HG03095 (cell line): ENCODE measurements around the gene SERGEF.
"Not testable (repeated sequence)": the region's sequence is repeated elsewhere in the genome, so short reads cannot be mapped to it uniquely, and the experiment has no call there.

Experiments used
- ATAC-seq: cut with Tn5 transposase; IDR thresholded peaks from one replicate; pipeline ENCODE4 v1.9.1; 2021; ENCODE audit warnings: moderate library complexity; ENCODE audit not compliant: unreplicated experiment

SERGEF gene

DNA sequence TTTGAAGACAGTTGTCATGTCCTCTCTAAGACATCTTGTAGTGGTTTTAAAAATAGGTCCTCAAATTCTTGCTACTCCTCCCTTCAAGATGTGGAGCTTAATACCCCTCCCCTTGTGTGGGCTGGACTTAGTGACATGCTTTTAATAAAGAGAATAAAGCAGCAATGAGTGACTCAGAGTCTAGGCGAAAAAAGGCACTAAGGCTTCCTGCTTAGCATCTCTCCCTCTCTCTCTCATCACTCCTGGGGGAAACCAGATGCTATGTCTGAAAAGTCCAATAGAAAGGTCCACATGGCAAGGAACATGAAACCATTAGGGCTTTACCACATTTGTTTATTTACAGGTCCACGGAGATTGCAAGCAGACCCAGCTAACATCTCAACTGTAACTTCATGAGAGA, 11.7 kb downstream of the SERGEF start:
- no peak for ATAC-seq

DNA sequence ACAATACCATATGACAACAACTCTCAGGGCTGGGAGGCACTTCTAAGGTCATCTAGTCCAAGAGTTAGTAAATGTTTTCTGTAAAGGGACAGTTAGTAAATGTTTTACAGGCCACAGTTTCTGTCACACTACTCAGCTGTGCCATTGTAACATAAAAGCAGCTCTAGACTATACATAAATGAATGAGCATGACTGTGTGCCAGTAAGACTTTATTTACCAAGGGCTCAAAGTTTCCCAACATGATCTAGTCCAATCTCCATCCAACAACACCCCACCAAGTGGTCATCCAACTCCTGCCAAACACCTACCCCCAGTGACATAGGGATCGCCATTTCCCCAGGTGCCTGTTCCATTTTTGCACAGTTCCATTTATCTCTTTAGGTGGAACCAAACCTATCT, 12.1 kb downstream of the SERGEF start:
- ATAC-seq = no peak

DNA sequence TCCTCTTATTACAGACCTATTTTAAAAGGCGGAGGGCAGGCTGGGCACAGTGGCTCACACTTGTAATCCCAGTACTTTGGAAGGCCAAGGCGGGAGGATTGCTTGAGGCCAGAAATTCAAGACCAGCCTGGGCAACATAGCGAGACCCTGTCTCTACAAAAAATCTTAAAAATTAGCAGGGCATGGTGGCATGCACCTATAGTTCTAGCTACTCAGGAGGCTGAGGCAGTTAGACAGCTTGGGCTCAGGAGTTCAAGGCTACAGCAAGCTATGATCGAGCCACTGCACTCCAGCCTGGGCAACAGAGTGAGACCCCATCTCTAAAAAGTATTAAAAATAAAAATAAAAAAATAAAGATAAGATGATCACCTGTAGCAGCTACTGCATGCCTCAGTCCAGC, 12.7 kb downstream of the SERGEF start:
- ATAC-seq = not testable (repeated sequence)

DNA sequence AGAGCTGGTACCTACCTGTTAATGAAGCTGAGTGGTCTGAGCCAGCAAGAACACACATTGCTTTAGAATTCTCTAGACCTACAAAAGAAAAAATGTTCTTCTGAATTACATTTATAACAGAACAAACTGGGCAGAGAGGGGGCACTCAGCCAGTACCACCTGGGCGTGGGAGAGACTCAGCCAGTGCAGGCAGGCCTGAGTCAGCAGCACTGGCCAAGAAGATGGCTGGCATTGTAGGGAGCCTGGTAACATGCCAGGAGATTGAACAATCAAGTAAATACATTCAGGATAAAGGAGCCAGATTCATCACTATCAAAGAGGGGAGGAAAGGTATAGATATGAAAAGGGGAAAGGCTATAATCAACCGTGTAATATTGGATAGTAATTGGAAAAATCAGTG, 19.9 kb downstream of the SERGEF start:
- ATAC-seq = no peak

DNA sequence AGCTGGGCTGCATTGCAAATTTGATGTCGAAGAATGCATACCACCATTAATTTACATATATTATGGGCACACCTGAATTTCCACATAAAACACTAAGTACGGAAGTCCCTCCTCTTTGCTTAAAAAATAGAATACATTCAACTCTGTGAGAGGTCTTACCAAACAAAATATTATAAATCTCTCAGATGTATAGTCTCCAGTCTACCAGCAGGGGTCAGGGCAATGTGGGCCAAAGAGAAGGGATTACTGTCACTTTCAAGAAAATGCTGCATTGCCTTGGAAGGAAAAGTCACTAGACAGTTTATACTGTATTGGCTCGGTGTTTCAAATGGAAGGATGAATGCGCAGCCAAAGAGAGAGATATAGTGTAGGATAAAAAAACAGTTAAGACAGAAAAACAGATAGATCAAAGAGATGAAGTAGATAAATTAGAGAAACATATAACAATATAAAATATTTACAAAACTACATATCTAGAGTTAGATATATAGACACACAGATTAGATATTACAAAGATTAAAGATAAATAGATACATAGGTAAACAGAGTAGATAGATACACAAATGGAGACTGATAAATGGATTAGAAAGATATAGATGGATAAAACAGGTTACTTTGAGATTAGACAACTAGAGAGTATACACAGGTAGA, 20.9 kb downstream of the SERGEF start:
- peak; percentile 72 for ATAC-seq

DNA sequence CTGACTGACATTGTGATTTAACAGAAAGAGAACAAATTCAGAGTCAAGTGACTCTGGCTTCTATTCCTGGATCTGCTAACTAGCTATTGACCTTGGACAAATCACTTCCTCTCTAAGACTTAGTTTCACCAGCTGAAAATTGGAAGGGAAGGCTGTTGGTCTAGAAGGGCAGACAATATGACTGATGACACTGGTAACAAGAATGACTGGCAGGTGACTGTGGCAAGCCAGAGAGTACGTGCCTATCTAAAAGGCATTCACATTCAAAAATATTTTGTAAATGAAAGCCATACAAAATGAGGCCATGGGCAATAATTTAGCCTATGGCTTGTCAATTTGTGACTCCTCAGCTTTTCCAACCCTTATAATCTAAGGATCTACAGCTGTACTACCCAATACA, 23.5 kb downstream of the SERGEF start:
- no peak for ATAC-seq

DNA sequence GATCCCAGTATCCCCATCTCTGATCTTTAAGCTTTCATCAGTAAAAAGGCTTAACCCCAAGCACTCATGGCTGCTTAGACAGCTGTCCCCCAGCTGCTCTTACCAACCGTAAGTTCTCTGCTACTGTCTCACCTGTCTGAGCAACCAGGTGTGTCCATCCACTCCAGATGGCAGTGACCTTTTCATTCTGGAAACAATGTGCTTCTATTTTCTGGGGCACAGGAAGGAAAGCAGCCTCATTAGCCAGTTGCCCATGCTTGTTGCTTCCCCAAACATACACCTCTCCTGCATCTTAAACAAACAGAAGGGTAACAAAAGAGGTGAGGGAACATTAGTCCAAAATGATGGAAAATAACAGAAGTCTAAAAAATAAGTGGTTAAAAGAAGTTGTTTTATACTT, 24.4 kb downstream of the SERGEF start:
- no peak for ATAC-seq

DNA sequence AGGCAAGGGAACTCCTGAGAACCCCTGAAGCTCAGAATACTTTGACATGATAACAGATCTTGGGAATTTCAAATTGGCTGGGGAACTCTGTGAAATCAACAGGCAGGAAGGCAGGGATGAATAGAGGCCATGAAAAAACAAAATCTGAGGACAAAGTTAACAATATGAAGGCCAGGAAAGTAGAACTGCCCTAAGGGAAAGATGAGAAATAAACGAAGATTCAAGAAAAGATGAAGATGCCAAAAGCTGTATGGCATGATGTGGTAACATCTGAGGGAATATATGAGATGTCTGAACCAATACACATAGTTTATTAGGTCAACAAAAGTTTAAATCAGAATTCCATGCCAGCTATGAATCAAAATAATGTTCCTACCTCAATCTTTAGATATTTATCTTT, 25.0 kb downstream of the SERGEF start:
- no peak for ATAC-seq

DNA sequence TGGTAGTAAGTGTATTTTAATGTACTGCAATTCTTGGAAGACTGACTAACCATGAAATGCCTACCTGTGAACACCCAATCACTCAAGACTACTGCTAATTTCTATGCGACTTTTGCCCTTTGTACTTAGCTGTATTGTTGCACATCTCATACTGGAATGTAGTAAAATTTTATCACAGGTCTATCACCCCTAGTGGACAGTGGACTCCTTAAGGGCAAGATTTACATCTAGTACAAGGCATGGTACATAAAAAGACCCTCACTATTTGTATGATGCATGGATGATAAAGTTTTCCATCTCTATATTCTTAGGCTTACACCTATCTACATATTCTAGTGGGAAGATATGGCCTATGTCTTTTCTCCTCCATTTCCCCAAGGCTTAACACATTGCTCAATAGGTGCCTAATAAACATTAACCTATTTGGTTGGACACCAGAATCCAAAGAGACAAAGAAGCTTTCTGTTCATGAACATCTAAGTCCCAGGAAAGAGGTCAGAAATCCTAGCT, 26.1 kb downstream of the SERGEF start:
- ATAC-seq = no peak

DNA sequence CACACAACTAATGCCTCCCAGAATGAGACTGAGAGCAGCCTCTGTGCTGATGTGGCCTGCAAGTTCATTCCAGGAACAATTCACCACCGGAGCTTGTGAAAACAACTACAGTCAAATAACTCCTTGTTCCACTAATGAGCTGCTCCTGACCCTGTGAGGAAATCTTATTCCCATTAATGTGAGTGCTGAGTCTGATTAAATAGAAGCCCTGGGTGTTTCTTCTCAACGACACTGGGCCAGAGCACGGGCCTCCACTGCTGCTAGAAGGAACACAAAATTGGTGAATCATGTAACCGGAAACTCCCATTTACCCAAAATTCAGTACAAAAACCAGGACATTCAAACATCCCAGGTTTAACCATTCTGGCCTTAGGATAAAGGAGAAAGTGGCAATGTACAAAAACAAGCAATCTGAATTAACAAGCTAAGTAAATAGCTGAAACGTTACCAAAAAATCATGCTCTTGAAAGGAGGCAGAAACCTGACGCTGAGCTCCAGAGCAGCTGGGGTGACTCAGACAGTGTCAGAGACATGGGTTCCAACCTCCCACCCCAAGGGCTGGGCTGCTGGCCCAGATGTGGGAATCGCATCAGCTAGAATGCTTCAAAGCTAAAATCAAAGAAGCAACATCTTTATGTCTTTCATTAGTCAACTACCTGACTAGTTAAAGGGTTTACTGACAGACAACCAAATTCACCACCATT, 26.7 kb downstream of the SERGEF start:
- no peak for ATAC-seq

DNA sequence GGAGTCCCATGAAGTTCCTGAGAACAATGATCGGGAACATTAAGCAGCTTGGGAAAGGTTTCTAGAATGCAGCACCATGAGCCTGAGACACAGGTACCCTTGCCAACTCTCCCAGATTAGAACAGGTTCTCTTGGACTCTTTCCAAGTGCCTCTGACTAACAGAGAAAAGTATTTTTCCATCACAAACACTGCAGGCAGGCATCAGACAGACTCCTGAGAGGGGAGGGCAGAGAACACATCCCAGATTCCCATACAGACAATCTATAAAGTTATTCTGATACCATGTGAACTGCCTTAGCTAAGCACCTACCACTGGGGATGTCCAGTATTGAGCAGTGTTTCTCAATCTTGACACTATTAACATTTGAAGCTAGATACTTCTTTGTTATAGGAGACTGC, 27.3 kb downstream of the SERGEF start:
- no peak for ATAC-seq

DNA sequence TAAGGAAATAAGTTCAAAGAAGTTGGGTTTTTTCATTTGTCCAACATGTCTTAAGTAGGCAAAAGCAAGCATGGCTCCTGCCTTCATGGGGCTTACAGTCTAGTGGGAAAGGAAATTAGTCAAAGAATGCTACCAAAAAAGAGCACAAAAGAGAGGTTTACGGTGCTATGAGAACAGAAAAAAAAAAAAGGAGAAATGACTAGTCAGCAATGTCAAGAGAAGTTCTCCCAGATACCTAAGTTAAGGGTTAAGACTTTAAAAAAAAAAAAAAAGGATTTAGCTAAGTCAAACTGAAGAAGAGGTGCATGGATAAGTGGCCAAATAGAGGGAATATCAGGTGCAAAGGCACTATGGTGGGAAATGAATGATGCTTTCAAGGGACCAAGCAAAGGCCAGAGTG, 29.3 kb downstream of the SERGEF start:
- ATAC-seq = no peak

DNA sequence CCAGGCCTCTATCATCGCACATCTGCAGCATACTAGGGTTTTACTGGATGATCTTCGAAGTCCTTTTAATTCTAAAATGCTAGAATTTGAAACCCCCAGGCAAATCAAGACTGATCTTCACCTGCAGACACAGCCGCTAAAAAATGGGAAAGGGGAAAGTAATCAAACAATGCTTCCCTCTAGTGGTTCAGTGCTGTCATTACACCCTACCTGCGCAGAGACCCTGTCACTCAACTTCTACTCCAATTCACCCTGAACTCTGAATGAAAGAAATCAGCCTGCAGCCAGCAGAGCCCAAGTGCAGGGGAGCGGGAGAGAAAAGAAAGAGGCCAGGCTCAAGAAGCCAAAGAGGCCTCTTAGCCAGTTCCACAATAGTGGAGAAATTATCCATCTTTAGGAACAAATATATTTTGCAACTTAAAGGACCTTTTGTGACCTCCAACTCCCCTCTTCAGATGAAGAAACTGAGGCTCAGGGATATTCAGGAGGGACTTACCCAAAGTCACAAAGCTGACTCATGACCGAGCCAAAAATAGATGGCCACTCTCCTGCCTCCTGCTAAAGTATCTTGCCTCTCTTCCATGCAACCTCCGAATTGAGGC, 33.0 kb downstream of the SERGEF start:
- ATAC-seq = no peak

DNA sequence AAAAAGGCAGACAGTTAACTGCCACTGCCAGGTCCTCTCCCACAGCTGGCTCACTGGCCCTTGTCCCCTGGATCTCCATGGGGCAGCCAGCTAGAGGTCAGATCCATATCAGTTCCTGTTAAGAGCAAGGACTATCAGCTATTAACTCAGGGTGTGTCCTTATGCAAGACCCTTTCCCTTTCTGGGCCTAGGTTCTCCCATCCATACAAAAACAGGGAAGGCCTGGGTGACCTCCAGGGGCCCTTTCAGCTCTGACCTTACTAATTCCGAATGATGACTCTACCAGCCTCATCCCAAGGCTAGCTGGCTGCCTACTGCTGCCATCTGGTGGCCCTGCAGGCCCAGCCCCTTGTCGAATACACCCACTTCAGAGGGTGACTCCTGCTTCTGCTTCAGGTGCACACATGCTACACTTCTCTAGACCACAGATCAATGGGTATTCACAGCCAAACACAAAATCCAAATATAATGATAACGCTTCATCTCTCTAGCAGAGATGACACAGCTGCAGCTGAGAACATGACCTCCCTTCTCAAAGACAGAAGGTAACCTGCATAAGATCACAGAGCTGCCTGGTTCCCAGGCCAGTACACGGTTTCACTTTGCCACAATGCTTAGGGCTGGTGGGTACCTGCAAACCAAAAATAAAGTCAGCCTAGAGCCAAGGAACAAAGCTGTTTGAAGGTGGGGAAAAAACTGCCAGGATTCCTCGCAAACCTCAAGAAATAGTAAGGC, 34.1 kb downstream of the SERGEF start:
- ATAC-seq = no peak

DNA sequence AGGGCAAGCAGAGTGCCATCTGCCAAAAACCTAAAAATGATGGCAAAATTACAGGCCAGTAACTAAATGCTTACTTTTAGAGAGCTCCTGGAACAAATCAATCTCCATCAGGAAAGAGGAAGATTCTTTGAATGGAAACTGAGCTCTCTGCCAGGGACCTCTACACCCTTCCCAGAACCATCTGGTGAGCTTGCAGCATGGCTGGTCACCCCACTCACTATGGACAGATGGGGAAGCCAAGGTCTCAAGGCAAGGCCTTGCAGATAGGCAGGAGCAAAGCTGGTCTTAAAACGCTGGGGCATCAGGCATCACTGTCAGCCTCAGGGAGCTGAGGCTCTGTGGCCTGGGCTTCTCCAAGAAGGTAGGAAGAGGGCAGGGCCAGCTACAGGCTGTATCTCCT, 36.2 kb downstream of the SERGEF start:
- ATAC-seq = no peak

DNA sequence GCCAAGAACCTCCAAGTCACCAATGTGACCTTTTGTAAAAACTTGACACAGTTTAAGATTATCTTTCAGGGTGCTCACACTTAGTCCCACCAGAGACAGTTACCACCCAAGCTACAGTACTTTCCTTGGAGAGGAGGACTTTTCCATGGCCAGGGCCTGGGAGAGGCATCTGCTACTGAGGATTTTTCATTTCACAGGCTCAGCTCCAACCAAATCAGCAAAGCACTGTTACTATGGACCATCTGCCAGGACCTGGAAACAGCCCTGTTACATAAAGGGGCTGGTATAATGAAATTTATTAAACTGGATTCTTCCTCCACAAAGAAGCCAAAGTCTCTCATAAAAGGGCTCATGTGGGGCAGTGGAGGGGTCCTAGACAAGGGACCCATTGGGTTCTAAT, 38.6 kb downstream of the SERGEF start:
- ATAC-seq = no peak

DNA sequence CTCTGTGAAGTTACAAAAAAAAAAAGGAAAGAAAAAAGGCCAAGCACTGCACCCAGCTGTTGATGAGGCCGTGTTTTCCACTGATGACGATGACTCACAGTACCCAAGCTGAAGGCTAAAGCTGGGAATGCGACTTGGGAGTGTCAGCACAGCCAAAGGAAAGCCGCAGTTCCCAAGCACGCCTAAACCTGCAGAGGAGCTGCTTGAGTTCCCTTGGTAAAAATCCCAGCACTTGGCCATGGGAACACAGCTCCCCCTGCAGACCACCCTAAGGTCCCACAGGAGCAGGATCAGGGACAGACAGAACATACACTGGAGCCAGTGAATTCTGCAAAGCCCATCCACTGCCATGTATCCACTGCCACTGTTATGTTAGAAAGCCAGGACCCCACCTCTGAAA, 39.9 kb downstream of the SERGEF start:
- no peak for ATAC-seq

DNA sequence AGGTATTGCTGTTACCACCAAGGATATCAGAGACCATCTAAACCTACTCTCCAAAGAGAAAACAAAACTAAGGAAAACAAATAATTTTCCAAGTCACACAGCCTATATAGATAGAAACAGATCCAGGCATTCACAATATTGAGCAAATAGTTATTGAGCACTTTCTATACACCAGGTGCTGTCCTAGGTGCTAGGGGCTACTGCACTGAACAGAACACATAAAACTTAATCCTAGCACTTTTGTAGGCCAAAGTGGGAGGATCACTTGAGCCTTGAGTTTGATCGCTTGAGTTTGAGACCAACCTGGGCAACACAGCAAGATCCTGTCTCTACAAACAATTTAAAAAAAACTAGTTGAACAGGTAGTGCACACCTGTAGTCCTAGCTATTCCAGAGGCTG, 44.6 kb downstream of the SERGEF start:
- no peak for ATAC-seq

DNA sequence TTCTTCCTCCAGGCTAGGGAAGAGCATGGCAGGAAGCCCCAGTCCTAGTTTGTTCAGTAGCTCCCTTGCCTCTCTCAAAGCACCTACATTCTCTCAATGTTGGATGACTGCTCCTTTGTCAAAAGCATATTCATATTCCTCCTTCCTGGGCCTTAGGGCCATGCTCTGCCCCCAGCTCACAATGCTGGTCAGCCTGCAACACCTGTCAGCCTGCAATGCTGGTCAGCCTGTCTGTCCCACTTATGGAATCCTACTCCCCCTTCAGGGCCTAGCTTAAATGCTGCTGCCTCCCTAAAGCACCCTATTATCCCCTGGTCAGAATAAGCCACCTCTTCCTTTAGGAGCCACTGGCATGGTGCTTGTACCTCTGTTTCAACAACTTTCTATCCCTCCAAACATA, 45.2 kb downstream of the SERGEF start:
- ATAC-seq = no peak

DNA sequence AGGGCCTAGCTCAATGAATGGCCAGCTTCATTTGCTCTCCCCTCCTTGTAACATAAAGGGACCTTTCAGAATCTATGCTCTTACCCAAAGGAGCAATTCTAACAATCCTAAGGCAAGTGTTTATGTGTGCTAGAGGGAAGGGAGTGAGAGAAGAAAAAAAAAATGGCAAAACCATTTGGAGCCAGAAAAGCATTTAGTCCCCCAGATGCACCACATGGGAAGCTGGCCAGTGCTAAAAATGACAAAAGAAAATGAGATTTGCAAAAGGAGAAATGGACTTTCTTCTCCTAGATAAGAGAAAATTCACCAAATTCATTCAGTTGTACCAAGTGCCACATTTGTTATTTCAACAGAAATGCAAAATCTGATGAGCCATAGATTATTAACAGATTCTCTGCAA, 52.8 kb downstream of the SERGEF start:
- no peak for ATAC-seq

DNA sequence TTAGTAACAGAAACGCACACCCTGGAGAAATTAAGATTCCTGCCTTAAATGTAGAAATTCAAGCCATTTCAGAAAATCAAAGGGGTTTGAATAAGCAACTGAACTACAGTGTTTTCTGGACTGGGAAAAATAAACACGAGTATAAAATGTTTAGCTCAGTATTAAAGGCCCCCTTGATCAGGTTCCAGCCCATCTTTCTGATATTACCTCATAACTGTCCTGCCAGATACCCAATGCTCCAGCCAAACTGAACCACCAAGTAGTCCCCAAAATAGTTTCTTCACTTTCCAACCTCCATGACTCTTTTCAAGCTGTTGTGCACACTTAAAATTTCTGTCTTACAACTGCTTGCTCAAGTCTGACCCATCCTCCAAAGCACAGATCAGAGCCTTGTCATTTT, 54.4 kb downstream of the SERGEF start:
- no peak for ATAC-seq
